GM12891 (cell line): ENCODE data around the gene TENT5C.

Experiments used
- POLR2A ChIP-seq: IDR thresholded peaks from 2 replicates; pipeline ENCODE4 v1.6.1; 2011; ENCODE audit warnings: low read depth, low read length, control low read depth
- POLR2AphosphoS5 ChIP-seq: IDR thresholded peaks from 2 replicates; pipeline ENCODE4 v1.6.1; 2011; ENCODE audit warnings: low read depth, low read length, control low read depth
- SPI1 ChIP-seq: IDR thresholded peaks from 2 replicates; pipeline ENCODE4 v1.6.1; 2011; ENCODE audit warnings: low read depth, low read length, control low read depth
- TAF1 ChIP-seq: IDR thresholded peaks from 2 replicates; pipeline ENCODE4 v1.6.1; 2011; ENCODE audit warnings: low read depth, low read length, control low read depth

DNA sequence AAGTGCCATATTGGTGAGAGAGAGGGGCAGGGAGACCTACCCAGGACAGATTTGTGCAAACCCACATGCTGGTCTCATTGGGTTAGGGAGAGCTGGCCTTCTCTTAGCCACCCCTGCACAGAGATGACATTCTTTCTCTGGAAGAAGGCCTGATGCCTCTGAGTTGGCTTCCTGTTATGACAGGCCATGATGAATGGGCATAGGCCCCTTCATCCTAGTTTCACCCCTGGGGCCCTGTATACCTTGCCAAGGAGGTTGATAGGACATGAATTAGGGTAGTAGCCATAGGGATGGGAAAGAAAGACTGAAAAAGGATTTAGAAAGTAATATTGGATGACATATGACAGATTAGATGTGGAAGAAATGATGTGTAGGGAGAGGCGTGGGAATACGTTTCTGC lies 46.6 kb downstream of the TENT5C start:
- TF ChIP-seq POLR2A (no peak), POLR2AphosphoS5 (no peak), SPI1 (no peak), TAF1 (no peak)
